GM21723 (cell line): ENCODE data around the gene XIAP.
"Not testable (repeated sequence)": the region's sequence is repeated elsewhere in the genome, so short reads cannot be mapped to it uniquely, and the experiment has no call there.

Source experiments
- ATAC-seq: cut with Tn5 transposase; IDR thresholded peaks from one replicate; pipeline ENCODE4 v1.9.1; 2021; ENCODE audit warnings: mild to moderate bottlenecking, moderate library complexity; ENCODE audit not compliant: unreplicated experiment

The XIAP gene

DNA sequence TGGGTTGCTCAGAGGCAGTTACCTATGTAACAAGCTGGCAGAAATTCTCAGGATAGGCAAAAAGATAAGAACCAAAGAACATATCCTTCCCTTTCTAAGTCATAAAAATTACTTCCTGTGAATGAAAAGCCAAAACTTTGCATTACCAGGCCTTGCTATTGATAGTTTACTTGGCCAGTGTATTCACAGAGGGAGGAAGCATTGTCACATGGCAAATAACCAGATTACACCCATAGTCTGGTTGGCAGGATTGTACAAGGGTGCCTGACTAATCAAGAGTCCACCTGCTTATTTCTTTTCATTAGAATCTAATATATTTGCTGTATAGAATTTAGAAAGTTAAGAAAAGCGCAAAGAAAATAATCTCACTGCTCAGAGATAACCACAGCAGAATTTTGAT, 14.1 kb downstream of the XIAP start:
- no peak for ATAC-seq

DNA sequence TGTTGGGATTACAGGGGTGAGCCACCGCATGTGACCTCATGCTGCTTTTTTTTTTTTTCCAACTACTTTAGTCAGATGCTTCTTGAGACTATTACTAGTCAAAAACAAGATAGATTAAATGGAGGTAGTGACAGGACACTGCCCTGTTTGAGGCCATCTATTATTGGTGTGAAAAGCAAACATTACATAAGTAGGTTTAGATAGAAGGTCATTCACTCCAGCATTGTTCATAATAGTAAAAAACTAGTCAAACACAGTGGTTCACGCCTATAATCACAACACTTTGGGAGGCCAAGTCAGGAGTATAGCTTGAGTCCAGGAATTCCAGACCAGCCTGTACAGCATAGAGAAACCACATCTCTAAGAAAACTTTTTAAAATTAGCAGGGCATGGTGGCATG, 16.3 kb downstream of the XIAP start:
- ATAC-seq, result no peak

DNA sequence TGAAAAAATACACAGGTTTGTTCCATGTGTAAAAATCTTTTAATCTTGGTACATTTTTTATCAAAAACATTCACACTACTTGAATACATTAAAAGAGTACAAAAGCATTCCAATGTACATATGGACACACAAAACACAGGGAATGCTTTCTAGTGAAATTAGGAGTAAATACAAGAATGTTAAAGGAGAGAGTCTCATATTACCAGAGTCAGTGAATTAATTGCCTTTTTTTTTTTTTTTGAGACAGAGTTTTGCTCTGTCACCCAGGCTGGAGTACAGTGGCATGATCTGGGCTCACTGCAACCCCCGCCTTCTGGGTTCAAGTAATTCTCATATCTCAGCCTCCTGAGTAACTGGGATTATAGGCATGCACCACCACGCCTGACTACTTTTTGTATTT, 17.0 kb downstream of the XIAP start:
- ATAC-seq, result no peak

DNA sequence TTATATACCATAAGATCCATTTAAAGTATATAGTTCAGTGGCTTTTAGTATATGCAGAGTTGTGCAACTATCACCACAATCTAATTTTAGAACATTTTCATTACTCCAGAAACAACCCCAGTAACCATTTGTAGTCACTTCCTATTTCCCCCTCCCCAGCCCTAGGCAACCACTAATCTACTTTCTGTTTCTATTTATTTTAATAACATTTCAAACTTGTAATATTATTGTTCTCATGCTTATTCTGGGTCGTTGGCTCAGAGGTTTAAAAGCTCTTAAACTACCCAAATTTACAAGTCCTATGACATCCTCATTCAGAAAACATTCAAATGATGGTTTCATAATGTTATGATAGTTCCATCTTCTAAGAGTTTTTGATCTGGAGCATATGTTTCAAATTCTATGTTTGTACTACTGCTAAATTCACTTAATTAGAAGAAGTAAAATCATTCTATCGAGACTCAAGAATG, 18.4 kb downstream of the XIAP start:
- ATAC-seq, result peak; percentile 89

DNA sequence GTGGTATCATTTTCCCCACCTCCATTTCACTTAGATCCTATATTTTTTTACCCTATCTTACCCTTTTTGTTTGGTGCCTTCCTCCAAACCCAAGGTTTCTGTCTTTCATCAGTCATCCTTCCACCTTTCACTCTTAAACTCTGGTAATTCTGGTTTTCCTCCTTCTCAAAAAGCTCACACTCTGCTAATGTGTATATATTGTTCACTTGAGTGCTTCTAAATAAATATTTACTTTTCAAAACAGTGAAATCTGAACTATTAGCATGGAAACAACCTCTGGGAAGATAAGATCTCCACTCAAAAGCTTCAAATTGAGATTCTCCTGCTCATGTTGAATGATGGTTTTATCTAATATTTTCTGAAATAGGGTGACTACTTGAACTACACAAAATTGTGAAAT, 21.5 kb downstream of the XIAP start:
- no peak for ATAC-seq

DNA sequence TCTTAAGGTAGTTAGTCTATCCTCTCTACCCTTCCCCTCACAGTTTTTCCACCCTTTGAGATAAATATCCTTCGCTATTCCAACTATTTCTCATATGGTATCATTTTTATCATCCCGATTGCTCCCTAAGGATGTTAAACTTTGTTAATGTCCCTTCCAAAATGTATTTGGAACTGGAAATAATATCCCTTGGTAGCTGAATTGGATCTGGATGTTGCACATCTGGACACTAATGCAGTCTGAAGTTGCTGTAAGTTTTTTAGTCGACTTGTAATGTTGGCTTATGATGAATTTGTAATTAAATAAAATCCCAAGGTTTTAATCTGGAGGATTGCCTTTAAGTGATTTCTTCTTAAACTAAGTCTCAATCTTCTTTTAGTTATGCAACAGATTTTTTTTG, 22.5 kb downstream of the XIAP start:
- ATAC-seq, result no peak

DNA sequence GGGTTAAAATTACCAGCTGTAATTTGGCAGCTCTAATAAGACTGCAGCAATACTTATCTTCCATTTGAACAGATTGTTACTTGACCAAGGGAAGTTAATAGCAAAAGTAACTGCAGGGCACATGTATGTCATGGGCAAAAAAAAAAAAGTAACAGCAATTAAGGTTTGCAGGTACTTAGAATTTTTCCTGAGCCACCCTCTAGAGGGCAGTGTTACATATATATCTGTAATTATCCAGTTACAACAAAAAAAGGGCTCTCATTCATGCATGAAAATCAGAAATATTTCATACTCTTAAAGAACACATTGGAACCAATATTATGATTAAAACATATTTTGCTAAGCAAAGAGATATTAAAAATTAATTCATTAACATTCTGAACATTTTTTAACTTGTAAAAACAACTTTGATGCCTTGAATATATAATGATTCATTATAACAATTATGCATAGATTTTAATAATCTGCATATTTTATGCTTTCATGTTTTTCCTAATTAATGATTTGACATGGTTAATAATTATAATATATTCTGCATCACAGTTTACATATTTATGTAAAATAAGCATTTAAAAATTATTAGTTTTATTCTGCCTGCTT, 25.1 kb downstream of the XIAP start:
- ATAC-seq, result peak; percentile 52

DNA sequence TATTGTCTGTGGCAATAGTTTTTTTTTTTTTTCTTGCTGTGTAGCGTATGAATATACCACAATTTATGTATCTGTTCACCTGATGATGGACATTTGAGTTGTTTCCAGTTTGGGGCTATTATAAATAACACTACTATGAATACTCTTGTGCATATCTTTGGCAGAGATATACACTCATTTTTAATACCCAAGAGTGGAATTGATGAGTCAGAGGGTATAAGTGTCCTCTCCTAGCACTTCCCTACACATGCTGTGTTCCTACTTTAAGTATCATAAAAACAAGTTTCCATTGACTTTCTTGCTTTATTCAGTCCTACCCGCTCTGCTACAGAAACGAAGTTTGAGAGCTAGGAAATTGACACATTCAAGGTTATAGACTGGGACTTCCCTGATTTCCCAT, 39.8 kb downstream of the XIAP start:
- no peak for ATAC-seq

DNA sequence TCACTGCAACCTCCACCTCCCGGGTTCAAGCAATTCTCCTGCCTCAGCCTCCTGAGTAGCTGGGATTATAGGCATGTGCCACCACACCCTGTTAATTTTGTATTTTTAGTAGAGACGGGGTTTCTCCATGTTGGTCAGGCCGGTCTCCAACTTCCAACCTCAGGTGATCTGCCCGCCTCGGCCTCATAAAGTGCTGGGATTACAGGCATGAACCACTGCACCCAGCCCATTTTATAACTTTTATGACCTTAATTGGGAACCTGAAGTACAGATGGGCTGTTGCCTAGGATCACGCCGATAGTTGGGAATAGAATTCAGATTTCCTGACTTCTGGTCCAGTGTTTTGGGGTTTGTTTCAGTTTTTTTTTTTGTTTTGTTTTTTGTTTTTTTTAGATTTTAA, 43.4 kb downstream of the XIAP start:
- ATAC-seq, result not testable (repeated sequence)

DNA sequence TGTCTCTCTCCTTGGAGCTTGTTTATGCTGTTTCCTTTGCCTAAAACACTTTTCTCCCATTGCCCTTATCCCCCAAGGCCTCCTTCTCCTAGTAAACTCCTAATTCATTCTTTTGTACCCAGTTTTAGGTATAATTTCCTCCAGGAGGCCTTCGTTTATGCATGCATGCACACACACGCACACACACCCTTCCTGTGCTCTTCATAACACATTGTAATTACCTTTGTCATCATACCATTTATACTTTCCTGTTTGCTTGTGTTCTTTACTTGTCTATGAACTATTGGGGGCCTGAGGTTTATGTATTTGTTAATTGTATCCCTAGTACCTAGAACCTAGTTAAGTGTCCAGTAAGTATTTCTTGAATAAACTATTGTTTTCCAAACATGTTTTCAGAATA, 45.5 kb downstream of the XIAP start:
- ATAC-seq, result no peak

DNA sequence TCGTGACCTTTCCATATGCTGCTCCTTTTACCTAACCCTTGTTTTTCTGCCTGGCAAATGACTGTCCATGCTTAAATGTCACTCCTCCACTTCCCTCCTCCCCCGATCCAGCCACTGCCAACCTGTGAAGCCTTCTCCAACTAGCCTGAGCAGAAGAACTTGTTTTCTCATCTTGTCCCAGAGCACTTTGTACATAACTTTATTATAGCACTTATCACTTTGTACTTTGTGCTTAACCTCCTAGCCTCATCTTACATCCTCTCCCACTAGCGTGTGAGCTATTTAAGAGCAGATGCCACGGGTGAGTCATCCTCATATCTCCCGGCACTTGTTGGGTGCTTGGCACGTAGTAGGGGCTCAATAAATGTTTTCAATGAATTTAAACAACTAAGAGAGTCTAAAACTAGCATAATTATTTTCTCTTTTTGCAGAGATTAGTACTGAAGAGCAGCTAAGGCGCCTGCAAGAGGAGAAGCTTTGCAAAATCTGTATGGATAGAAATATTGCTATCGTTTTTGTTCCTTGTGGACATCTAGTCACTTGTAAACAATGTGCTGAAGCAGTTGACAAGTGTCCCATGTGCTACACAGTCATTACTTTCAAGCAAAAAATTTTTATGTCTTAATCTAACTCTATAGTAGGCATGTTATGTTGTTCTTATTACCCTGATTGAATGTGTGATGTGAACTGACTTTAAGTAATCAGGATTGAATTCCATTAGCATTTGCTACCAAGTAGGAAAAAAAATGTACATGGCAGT, 46.9 kb downstream of the XIAP start:
- ATAC-seq, result no peak

DNA sequence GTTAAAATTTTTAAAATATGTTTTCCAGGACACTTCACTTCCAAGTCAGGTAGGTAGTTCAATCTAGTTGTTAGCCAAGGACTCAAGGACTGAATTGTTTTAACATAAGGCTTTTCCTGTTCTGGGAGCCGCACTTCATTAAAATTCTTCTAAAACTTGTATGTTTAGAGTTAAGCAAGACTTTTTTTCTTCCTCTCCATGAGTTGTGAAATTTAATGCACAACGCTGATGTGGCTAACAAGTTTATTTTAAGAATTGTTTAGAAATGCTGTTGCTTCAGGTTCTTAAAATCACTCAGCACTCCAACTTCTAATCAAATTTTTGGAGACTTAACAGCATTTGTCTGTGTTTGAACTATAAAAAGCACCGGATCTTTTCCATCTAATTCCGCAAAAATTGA, 49.7 kb downstream of the XIAP start:
- no peak for ATAC-seq

DNA sequence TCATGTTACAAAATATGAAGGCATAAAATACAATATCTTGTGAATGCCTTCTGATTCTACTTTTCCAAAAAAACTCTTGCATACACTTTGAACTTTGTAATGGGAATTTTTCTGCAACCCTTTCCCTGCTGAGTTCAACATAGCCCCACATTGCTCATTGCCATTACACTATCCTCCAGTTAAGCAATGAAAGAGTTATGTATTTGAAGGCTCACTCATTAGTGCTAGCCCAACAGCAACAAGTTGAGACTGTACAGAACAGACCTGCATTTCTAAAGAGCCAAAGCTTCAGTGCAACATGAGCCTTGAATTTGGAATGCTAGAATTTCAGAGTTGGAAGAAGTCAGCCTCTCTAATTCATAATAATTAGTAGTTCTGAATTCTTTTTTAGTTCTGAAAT, 57.2 kb downstream of the XIAP start:
- ATAC-seq, result no peak

DNA sequence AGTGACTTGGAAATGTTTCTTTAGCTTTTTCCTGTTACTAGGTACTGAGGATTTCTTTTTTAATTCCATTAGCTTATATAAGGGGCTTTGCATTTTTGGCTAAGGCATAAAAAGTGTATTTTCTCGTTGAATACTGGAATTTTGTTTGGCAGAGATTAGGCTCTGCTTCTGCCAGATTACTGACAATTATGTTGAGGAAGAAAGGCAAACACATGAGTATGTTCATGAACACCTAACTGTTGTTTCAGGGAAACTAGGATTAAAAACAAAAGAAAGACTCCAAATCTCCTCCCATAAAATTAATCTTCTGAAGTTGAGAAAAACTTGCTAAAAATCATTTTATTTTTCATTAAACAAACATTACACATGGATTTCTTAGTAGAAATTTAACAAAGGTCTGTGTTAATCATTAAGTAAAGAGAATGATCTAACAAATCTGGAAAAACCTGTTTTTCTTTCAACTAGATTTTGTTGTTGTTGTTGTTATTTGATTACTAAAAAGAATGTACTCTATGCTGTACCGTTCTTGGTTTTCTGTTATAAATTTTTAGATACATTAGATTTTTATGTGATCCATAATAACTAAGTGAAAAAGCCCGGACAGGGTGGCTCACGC, 58.4 kb downstream of the XIAP start:
- no peak for ATAC-seq

DNA sequence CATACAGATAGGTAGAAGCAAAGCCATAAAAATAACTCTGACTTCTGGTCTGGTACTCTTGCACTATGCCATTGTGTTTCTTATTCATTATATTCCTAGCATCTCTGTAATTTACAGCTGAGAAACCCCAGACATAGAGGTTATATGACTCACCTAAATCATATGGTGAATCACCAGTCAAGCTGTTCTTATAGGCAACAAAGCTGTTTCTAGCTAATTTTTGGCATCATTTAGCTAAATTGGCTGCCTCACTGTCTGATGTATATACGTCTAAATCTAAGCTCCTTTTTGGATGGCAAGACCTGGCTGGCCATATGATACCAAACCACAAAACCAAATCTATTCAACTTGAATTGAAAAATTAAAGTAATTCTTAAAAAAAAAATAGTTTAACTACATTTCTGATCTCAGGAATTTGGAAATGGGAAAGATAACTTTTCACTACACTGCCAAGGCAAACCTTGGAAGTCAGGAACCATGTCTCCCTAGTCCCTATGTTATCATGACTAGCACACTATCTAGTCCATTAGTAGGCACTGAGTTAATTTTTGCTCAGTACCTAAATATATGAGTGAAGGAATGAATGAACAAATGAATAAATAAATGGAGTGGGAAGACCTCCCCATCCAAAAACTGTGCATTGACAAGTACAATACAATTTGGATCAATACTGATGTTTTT, 60.4 kb downstream of the XIAP start:
- ATAC-seq, result no peak

DNA sequence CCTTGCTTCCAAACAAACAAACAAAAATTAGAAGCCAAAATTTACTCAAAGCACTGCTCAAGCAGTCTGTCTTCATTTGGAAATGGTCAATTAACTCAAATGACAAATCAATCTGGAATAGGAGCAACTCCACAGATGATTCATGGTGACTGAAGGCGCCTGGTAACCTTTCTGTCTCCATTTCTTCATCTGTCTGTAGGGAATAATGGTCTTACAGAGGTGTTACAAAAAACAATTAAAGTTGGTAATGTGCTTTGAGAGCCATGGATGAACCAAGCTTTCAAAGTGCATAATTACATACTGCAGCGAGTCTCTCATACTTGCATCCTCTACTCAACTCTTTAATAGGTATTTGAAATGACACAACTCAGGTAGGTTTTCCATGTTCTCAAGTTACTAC, 63.4 kb downstream of the XIAP start:
- no peak for ATAC-seq

DNA sequence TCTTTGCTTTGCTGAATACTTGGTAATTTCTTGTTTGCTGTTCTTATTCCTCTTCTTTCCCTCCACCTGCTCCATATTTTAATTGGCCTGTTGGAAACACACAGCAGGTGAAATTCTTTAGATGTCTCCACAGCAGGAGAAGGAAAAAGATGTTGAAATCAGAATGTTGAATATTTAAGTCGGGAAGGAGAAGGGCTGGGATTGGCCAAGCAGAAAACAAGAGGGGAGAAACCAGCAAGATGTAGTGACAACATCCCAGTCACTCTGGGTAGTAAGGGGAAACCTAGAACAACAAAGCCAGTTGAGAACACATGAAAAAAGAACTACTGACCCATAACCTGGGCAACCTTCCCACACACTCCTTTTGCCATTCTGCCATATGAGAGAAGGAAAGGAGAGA, 64.3 kb downstream of the XIAP start:
- ATAC-seq, result no peak

DNA sequence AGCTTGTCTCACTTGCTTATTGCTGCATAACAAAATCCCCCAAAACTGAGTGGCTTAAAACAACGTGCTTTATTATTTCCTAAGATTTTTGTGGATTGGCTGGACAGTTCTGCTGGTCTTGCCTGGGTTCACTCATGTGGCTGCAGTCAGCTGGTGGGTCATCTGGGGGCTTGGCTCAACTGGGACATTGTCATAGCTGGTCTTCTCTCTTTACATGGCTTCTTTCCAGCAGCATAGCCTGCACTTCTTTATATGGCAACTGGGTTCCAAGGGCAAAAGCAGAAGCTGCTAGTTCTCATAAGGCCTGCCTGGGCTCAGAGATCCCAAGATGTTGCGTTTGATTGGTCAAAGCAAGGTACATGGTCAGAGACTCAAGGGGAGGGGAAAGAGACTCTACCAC, 68.0 kb downstream of the XIAP start:
- no peak for ATAC-seq

DNA sequence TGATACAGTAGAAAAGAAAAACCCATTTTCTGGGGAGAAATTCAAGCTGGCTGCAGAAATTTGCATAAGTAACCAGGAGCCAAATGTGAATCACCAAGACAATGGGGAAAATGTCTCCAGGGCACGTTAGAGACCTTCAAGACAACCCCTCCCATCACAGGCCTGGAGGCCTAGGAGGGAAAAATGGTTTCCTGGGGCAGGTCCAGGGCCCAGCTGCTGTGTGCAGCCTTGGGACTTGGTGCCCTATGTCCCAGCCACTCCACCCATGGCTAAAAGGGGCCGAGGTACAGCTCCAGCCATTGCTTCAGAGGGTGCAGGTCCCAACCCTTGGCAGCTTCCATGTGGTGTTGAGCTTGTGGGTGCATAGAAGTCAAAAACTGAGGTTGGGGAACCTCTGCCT, 72.2 kb downstream of the XIAP start:
- ATAC-seq, result not testable (repeated sequence)

DNA sequence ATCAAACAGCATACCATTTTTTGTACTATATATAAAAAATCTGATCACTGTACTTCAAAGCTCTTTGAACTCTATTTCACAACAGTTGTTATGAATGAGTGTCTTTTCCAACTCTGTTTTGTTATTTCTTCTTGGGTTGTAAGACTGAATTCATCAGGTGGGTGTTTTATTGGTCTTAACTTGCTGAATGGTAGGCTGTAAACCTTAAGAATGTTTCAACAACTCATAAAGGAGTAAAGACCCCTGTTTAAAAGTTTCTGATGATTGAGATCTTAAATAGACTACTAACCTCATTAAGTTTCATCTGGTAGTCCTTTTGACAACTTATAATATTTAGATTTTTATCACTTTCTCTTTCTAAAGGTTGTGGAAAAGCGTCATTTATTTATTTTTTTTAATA, 83.2 kb downstream of the XIAP start:
- no peak for ATAC-seq

DNA sequence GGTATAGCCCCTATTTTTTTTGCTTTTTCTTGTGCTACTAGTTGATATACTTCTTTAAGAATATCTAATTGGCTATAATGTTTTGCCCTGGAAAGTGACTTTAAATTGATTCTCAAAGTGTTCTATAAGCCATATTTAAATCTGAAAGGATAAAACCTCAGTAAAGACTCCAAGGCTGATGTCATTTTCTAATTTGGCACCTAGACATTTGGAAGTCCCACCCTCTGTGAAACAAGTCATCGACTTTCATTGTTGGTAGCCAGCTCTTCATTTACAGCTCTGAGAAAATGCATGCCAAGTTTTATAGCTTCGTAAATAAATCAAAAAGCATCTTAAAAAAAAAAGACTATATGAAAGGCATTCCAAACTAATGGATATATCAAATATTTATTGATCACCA, 83.6 kb downstream of the XIAP start:
- ATAC-seq, result no peak

DNA sequence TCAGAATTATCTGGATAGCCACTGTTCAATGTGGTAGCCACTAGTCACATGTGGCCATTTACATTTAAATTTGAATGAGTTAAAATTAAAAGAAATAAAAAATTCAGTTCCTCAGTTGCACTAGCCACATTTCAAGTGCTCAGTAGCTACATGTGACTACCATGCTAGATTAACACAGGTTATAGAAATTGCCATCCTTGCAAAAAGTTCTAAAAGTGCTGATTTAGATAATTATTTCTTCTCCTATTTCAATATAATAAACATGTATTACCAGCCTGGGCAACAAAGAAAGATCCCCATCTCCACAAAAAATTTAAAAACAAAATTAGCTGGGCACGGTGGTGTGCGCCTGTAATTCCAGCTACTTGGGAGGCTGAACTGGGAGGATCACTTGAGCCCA, 90.0 kb downstream of the XIAP start:
- no peak for ATAC-seq
